SK-N-SH (cell line): Measurements from ENCODE around the gene ATP1A1. TPM values are rescaled to one million over a fixed set of nuclear protein-coding genes. Genes with fewer than 3 reads are reported as not detected.

Source experiments
- CTCF ChIA-PET: fragments of 300-600, 350-600 bp; formaldehyde crosslinking; extraction: SDS; loops from one replicate; lab custom pipeline; 2021; lab: Yijun Ruan, JAX
- POLR2A ChIA-PET: fragments of 350-600 bp; sonication (Branson Sonifier 250); formaldehyde crosslinking; extraction: SDS; loops from one replicate; lab custom pipeline; 2020; ENCODE audit warnings: antibody characterized with exemption, inconsistent platforms; lab: Yijun Ruan, JAX
- DNase-seq: peaks from one replicate; pipeline ENCODE4 v3.0.0; 2012
- H2AFZ ChIP-seq: fragments of 200-600 bp; sonication (generic); 2 replicates; pipeline ENCODE4 v1.8.1; 2016; ENCODE audit warnings: antibody characterized with exemption, mild to moderate bottlenecking, low read depth
- H3F3A ChIP-seq: fragments of 200-600 bp; sonication (generic); replicated peaks from 2 replicates; pipeline ENCODE3; 2016; ENCODE audit warnings: antibody characterized with exemption, mild to moderate bottlenecking; ENCODE audit not compliant: insufficient read depth
- H3K27ac ChIP-seq, 2 experiments: fragments of 200-500 bp in 1 of 2; fragments of 200-600 bp in 1 of 2; sonication (Bioruptor generic) in 1 of 2; sonication (generic), shearing (Covaris generic) in 1 of 2; 2 replicates each; pipeline versions ENCODE4 v1.5.1 to v1.6.1; 2014 to 2016; ENCODE audit warnings: low read depth in 2 of 2, inconsistent platforms in 1 of 2, low read length in 1 of 2, mild to moderate bottlenecking in 1 of 2, mixed read lengths in 1 of 2
- H3K27me3 ChIP-seq: fragments of 200-600 bp; sonication (generic), shearing (Covaris generic); 2 replicates; pipeline ENCODE4 v1.6.1; 2016; ENCODE audit warnings: mixed run types; ENCODE audit not compliant: insufficient read depth
- H3K36me3 ChIP-seq, 2 experiments: fragments of 200-500 bp in 1 of 2; fragments of 200-600 bp in 1 of 2; sonication (Bioruptor generic) in 1 of 2; sonication (generic) in 1 of 2; replicated peaks in 1 of 2; 2 replicates each; pipeline versions ENCODE3 to v1.5.1; 2014 to 2016; ENCODE audit warnings: low read length in 1 of 2, mild to moderate bottlenecking in 1 of 2; ENCODE audit not compliant: insufficient read depth in 2 of 2, control insufficient read depth in 1 of 2
- H3K4me1 ChIP-seq, 2 experiments: fragments of 200-500 bp in 1 of 2; fragments of 200-600 bp in 1 of 2; sonication (Bioruptor generic) in 1 of 2; sonication (generic), shearing (Covaris generic) in 1 of 2; 2 replicates each; pipeline versions ENCODE4 v1.5.1 to v1.6.1; 2014 to 2016; ENCODE audit warnings: low read depth in 1 of 2, low read length in 1 of 2, mixed run types in 1 of 2; ENCODE audit not compliant: insufficient read depth in 2 of 2, control insufficient read depth in 1 of 2
- H3K4me2 ChIP-seq: fragments of 200-600 bp; sonication (generic), shearing (Covaris generic); 2 replicates; pipeline ENCODE4 v1.6.1; 2017; ENCODE audit warnings: mixed run types
- H3K4me3 ChIP-seq, 2 experiments: fragments of 200-500 bp in 1 of 2; fragments of 200-600 bp in 1 of 2; sonication (Bioruptor generic) in 1 of 2; sonication (generic), shearing (Covaris generic) in 1 of 2; 2 replicates each; pipeline versions ENCODE4 v1.5.1 to v1.8.1; 2014 to 2016; ENCODE audit warnings: low read depth in 2 of 2, inconsistent platforms in 1 of 2, low read length in 1 of 2, mild to moderate bottlenecking in 1 of 2, mixed read lengths in 1 of 2, moderate library complexity in 1 of 2
- H3K79me2 ChIP-seq: fragments of 200-600 bp; sonication (generic); 2 replicates; pipeline ENCODE4 v1.8.1; 2017; ENCODE audit warnings: mild to moderate bottlenecking; ENCODE audit not compliant: insufficient read depth
- H3K9ac ChIP-seq: fragments of 200-600 bp; sonication (generic); 2 replicates; pipeline ENCODE4 v1.6.1; 2017; ENCODE audit warnings: mixed run types
- H3K9me2 ChIP-seq: fragments of 200-600 bp; sonication (generic); 2 replicates; pipeline ENCODE4 v1.6.1; 2017; ENCODE audit warnings: mixed run types
- H3K9me3 ChIP-seq: fragments of 200-600 bp; sonication (generic); 2 replicates; pipeline ENCODE4 v1.6.1; 2017; ENCODE audit warnings: mixed run types, mild to moderate bottlenecking, moderate library complexity
- H4K20me1 ChIP-seq: fragments of 200-600 bp; sonication (generic); 2 replicates; pipeline ENCODE4 v1.6.1; 2017; ENCODE audit warnings: mild to moderate bottlenecking, mixed run types; ENCODE audit not compliant: insufficient read depth
- EP300 ChIP-seq, 2 experiments: IDR thresholded peaks; 2 replicates each; pipeline versions ENCODE4 v1.4.0 to v1.6.1; 2012; ENCODE audit warnings: borderline replicate concordance in 1 of 2, low read depth in 1 of 2, low read length in 1 of 2
- EZH2phosphoT487 ChIP-seq: fragments of 200-600 bp; sonication (generic); IDR thresholded peaks from 2 replicates; pipeline ENCODE4 v1.6.1; 2017; ENCODE audit warnings: low read depth, mixed run types, mild to moderate bottlenecking, antibody characterized with exemption, moderate library complexity, borderline replicate concordance
- GABPA ChIP-seq: IDR thresholded peaks from 2 replicates; pipeline ENCODE4 v1.4.0; 2012; ENCODE audit warnings: low read depth, mild to moderate bottlenecking
- GATA2 ChIP-seq: sonication (generic); formaldehyde crosslinking; IDR thresholded peaks from 2 replicates; pipeline ENCODE4 v1.5.0; 2020; ENCODE audit warnings: mild to moderate bottlenecking, missing genetic modification reagents
- MEF2A ChIP-seq: IDR thresholded peaks from 2 replicates; pipeline ENCODE4 v1.4.0; 2012; ENCODE audit warnings: low read depth, borderline replicate concordance
- NFIC ChIP-seq: IDR thresholded peaks from 2 replicates; pipeline ENCODE4 v1.4.0; 2012; ENCODE audit warnings: borderline replicate concordance
- RCOR1 ChIP-seq: fragments of 150-350 bp; IDR thresholded peaks from 2 replicates; pipeline ENCODE4 v1.6.1; 2017; ENCODE audit warnings: antibody characterized with exemption, low read length
- RFX5 ChIP-seq: IDR thresholded peaks from 2 replicates; pipeline ENCODE4 v1.6.1; 2012; ENCODE audit warnings: mild to moderate bottlenecking, improper control_type of control experiment, low read length
- TAF1 ChIP-seq: IDR thresholded peaks from 2 replicates; pipeline ENCODE4 v1.6.1; 2012; ENCODE audit warnings: low read depth, mild to moderate bottlenecking, low read length, moderate library complexity, borderline replicate concordance
- TCF12 ChIP-seq: IDR thresholded peaks from 2 replicates; pipeline ENCODE4 v1.4.0; 2012
- USF1 ChIP-seq: IDR thresholded peaks from 2 replicates; pipeline ENCODE4 v1.4.0; 2012; ENCODE audit warnings: low read depth, borderline replicate concordance
- USF2 ChIP-seq: fragments of 150-350 bp; IDR thresholded peaks from 2 replicates; pipeline ENCODE4 v1.6.1; 2017; ENCODE audit warnings: antibody characterized with exemption, low read length, low read depth, borderline replicate concordance
- YY1 ChIP-seq: IDR thresholded peaks from 2 replicates; pipeline ENCODE4 v1.4.0; 2012; ENCODE audit warnings: low read depth, mild to moderate bottlenecking
- WGBS: methylation state at CpG from one replicate; pipeline ENCODE4 v1.1.6; 2017; ENCODE audit warnings: low lambda C conversion rate; 5-methylcytosine and 5-hydroxymethylcytosine counted together
- polyA plus RNA-seq, 3 experiments: library from polyadenylated mRNA; depleted of rRNA; stranded (reverse); fragments of >200 nt; gene quantifications; 2 replicates each; pipeline ENCODE4 v1.2.3, GENCODE V29; 2012
- TF ChIP-seq, protein P1 (sequence below): IDR thresholded peaks from 2 replicates; pipeline ENCODE4; 2012
- TF ChIP-seq, protein P2 (sequence below): IDR thresholded peaks from 2 replicates; pipeline ENCODE4 v1.4.0; 2012; ENCODE audit warnings: low read depth, borderline replicate concordance
- TF ChIP-seq, protein P3 (sequence below): IDR thresholded peaks from 2 replicates; pipeline ENCODE4 v1.6.1; 2012; ENCODE audit warnings: mild to moderate bottlenecking, low read depth, low read length, moderate library complexity
- TF ChIP-seq, protein P4 (sequence below): IDR thresholded peaks from 2 replicates; pipeline ENCODE4 v1.4.0; 2012; ENCODE audit warnings: low read depth

The ATP1A1 gene
- polyA plus RNA-seq, 1 of the 3 experiments (the other 2 are of a cell fraction) = 233 TPM

GRCh38 chr1:116323491-116323890, 49.6 kb upstream of the ATP1A1 start:
- POLR2A ChIA-PET = no interaction called here
- no peaks in the 10 kb centered on the region for H4K20me1 ChIP-seq
- TF ChIP-seq EP300 (IDR thresholded peaks at IDR 0.05; ENCODE audit: borderline replicate concordance in 1 of 2, low read depth in 1 of 2, low read length in 1 of 2) (no peak), RFX5 (no peak), GABPA (no peak), USF2 (no peak), GATA2 (no peak), TAF1 (no peak), NFIC (no peak)
- TF ChIP-seq, protein P1, sequence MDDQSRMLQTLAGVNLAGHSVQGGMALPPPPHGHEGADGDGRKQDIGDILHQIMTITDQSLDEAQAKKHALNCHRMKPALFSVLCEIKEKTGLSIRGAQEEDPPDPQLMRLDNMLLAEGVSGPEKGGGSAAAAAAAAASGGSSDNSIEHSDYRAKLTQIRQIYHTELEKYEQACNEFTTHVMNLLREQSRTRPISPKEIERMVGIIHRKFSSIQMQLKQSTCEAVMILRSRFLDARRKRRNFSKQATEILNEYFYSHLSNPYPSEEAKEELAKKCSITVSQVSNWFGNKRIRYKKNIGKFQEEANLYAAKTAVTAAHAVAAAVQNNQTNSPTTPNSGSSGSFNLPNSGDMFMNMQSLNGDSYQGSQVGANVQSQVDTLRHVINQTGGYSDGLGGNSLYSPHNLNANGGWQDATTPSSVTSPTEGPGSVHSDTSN = no peak
- TF ChIP-seq, protein P2, sequence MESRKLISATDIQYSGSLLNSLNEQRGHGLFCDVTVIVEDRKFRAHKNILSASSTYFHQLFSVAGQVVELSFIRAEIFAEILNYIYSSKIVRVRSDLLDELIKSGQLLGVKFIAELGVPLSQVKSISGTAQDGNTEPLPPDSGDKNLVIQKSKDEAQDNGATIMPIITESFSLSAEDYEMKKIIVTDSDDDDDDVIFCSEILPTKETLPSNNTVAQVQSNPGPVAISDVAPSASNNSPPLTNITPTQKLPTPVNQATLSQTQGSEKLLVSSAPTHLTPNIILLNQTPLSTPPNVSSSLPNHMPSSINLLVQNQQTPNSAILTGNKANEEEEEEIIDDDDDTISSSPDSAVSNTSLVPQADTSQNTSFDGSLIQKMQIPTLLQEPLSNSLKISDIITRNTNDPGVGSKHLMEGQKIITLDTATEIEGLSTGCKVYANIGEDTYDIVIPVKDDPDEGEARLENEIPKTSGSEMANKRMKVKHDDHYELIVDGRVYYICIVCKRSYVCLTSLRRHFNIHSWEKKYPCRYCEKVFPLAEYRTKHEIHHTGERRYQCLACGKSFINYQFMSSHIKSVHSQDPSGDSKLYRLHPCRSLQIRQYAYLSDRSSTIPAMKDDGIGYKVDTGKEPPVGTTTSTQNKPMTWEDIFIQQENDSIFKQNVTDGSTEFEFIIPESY = no peak

DNA sequence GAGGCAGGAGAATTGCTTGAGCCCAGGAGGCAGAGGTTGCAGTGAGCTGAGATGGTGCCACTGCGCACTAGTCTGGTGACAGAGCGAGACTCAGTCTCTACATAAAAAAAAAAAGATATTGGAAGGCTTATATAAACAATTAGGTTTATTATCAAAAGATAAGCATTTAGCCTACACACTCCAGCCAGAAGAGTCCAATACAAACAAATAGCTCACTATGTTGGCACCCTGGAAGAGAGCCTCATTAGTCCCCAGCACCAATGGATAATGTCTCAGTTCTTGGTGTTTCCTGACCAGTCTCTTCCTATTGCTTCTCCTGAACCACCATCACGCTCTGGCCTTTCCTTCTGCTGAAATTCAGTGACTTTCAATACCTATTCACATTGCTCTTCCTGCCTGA, 48.6 kb upstream of the ATP1A1 start:
- Histone ChIP-seq H3K4me1 (no peaks in the 10 kb centered on the region; a peak in 2 of 4 replicates), H3K79me2 (no peaks in the 10 kb centered on the region), H3K9ac (no peak overlapping the region), H3F3A (no peaks in the 10 kb centered on the region), H2AFZ (no peak overlapping the region), H3K36me3 (no peaks in the 10 kb centered on the region), H3K9me3 (no peaks in the 10 kb centered on the region), H3K4me2 (no peak overlapping the region), H3K9me2 (no peaks in the 10 kb centered on the region), H3K27ac (no peak overlapping the region), H3K4me3 (no peak overlapping the region), H3K27me3 (no peaks in the 10 kb centered on the region), H4K20me1 (no peaks in the 10 kb centered on the region)
- no peak for DNase-seq
- ChIA-PET POLR2A (no interaction called here), CTCF (interaction anchor here (0.7 kb wide), 2 partner anchors 866 to 1027 kb away, joined by 3 read pairs; no protein-coding TSS in a partner anchor)
- 66% methylated on average over 3 of the region's 3 CpGs for WGBS
- TF ChIP-seq NFIC = no peak
- TF ChIP-seq, protein P3, sequence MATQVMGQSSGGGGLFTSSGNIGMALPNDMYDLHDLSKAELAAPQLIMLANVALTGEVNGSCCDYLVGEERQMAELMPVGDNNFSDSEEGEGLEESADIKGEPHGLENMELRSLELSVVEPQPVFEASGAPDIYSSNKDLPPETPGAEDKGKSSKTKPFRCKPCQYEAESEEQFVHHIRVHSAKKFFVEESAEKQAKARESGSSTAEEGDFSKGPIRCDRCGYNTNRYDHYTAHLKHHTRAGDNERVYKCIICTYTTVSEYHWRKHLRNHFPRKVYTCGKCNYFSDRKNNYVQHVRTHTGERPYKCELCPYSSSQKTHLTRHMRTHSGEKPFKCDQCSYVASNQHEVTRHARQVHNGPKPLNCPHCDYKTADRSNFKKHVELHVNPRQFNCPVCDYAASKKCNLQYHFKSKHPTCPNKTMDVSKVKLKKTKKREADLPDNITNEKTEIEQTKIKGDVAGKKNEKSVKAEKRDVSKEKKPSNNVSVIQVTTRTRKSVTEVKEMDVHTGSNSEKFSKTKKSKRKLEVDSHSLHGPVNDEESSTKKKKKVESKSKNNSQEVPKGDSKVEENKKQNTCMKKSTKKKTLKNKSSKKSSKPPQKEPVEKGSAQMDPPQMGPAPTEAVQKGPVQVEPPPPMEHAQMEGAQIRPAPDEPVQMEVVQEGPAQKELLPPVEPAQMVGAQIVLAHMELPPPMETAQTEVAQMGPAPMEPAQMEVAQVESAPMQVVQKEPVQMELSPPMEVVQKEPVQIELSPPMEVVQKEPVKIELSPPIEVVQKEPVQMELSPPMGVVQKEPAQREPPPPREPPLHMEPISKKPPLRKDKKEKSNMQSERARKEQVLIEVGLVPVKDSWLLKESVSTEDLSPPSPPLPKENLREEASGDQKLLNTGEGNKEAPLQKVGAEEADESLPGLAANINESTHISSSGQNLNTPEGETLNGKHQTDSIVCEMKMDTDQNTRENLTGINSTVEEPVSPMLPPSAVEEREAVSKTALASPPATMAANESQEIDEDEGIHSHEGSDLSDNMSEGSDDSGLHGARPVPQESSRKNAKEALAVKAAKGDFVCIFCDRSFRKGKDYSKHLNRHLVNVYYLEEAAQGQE = no peak
- TF ChIP-seq MEF2A = no peak
- TF ChIP-seq YY1 = no peak
- TF ChIP-seq TCF12 = no peak
- TF ChIP-seq, protein P1 = no peak
- TF ChIP-seq TAF1 = no peak
- TF ChIP-seq RCOR1 = no peak
- TF ChIP-seq USF1 = no peak
- TF ChIP-seq, protein P4, sequence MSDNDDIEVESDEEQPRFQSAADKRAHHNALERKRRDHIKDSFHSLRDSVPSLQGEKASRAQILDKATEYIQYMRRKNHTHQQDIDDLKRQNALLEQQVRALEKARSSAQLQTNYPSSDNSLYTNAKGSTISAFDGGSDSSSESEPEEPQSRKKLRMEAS = no peak
- no peak for TF ChIP-seq RFX5
- no peak for TF ChIP-seq EZH2phosphoT487

More at GRCh38 chr1:116323491-116323890, 49.6 kb upstream of the ATP1A1 start:
- Histone ChIP-seq H3K9ac (no peak overlapping the region), H3K79me2 (no peaks in the 10 kb centered on the region), H3K9me3 (no peaks in the 10 kb centered on the region), H3K27ac (no peak overlapping the region), H3K36me3 (no peaks in the 10 kb centered on the region), H3F3A (no peaks in the 10 kb centered on the region), H3K4me2 (no peak overlapping the region), H3K9me2 (no peaks in the 10 kb centered on the region), H2AFZ (no peak overlapping the region), H3K4me1 (no peaks in the 10 kb centered on the region; a peak in 2 of 4 replicates), H3K27me3 (no peaks in the 10 kb centered on the region), H3K4me3 (no peak overlapping the region)
- DNase-seq = no peak
- 53% methylated on average over 2 of the region's 2 CpGs for WGBS
- CTCF ChIA-PET = no interaction called here
